NCI-H226 (cell line): ENCODE measurements around the gene WFIKKN2.
"Not testable (repeated sequence)": the region's sequence is repeated elsewhere in the genome, so short reads cannot be mapped to it uniquely, and the experiment has no call there.

ENCODE experiments used
- DNase-seq: peaks from one replicate; pipeline ENCODE4 v3.0.0-alpha.2; 2015

The WFIKKN2 gene

DNA sequence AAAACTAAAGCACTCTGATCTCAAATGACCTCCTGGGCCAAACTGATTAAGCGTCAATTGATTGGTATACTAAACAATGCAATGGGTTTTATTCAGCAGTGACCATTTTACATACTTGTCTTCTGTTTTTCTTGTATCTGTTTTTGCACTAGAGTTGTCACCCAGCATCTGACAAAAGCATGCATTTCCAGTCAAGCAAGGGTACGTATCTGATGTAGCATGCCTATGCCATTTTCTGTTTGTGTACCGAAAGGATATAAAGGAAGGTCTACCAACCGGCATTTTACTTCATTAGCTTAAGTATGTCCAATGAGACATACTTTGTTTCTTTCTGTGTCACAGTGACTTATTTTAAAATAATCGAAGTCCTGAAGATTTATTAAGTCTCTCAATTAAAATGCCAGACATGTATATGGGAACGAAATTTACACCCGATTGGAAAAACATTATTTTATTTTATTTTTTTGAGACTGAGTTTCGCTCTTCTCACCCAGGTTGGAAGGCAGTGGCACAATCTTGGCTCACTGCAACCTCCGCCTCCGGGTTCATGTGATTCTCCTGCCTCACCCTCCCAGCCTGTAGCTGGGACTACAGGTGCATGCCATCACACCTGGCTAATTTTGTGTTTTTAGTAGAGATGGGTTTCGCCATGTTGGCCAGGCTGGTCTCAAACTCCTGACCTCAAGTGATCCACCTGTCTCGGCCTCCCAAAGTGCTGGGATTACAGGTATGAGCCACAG, 23.3 kb downstream of the WFIKKN2 start:
- DNase-seq = no peak

DNA sequence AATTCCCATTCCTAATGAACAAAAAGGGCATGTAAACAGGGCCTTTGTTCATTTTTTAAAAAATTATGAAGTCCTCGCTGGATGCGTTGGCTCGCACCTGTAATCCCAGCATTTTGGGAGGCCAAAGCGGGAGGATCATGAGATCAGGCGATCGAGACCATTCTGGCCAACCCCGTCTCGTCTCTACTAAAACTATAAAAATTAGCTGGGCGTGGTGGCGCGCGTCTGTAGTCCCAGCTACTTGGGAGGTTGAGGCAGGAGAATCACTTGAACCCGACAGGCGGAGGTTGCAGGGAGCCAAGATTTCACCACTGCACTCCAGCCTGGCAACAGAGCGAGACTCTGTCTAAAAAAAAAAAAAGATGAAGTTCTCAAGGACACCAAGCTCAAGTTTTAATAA, 24.3 kb downstream of the WFIKKN2 start:
- not testable (repeated sequence) for DNase-seq

DNA sequence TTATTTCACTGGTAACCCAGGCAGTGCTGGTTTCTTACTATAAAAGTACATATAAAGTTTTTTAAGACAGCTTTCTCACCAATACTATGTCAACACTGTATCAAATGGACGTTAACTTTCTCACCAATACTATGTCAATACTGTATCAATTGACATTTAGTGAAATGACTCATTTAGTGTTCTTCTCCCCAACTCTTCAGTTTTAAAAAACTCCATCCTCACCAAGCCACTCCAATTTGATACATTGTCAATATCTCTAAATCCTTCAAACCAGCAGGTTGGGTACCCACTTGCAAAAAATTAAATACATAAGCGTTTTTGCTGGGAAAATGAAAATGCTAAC, 25.9 kb downstream of the WFIKKN2 start:
- DNase-seq = no peak

DNA sequence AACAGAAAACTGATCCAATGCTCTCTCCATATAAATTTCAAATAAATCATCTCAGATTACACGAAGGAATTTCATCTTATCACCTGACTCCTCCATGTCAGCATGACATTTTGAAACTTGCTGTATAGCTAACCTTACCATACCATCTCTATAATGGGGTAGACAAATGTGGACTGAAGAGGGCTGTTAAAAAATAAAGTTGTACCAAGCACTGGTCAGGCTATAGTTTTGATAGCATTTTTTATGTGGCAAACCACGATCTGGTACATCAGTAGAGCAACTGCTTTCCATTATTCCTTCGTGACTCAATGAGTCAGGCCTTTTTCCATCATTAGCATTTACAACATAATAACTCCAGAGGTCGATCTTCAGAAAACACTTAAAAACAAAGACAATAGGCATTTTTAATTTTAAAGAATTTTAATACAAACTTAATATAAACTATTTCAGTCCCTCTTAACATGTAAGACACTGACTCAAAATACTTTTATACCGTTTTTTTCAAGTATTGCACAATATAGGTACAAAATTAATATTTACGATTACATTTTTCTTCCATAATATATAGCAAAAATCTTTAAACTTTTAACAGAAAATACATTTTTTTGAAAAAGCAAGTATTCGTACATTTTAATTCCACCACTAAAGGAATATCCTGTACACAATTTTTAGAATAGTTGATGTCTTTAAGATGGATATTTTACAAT, 26.6 kb downstream of the WFIKKN2 start:
- DNase-seq = no peak

DNA sequence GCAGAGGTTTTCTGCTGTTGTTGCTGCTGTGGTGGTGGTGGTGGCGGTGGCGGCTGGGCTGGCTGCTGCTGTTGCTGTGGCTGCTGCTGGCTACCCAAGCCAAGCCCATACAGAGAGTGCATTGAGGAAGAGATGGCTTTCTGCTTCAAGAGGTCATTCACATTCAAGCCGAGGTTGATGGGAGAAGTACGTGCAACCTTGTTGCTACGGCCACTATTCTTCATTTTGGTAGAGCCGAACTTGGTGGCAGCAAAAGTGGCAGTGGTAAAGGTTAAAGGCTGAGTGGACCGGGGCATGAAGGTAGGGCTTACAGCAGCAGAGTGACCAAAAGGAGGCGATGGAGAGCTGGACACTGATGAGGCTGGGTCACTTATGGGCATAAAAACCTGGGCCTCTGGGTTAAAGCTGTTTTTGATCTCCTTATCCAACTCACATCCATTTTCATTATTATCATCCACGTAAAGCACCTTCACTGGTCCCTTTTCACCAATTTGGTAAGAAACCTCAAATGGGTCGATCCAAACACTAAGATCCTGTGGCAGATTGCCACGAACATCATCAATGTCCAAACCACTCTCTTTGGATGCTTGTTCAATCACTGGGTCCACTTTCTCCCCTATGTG, 27.9 kb downstream of the WFIKKN2 start:
- DNase-seq = peak; percentile 22

DNA sequence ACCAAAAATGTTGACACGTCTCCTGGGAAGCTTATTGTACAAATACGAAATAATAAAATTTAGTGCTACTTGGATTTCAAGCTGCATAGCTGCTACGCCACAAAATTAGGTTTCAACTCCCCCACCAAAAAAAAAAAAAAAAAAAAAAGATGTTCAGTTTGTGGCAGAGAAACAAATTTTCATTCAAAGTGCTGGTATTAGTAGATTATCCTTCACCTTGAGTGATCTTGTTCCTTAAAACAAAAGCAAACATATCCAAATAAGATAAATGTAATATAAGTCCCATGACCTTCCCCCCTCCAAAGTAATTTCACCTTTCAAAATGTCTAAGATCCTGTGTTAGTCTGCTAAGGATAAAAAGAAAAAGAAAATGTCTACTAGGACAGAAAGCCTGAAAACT, 28.5 kb downstream of the WFIKKN2 start:
- DNase-seq = no peak

DNA sequence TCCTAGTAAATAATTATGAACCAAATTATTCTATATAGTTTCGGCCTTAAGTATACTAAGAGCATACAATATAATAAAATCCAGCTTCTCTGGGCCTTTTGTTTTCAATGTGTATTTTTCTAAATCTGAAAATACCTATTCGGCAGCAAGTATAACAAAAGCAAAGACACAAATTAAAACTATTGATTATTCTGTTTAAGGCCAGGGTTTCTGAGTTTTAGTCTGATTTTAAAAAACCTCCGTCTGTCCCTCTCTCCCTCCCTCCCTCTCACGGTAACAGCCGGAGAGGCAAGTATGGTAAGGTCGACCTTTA, 29.3 kb downstream of the WFIKKN2 start:
- DNase-seq = no peak

DNA sequence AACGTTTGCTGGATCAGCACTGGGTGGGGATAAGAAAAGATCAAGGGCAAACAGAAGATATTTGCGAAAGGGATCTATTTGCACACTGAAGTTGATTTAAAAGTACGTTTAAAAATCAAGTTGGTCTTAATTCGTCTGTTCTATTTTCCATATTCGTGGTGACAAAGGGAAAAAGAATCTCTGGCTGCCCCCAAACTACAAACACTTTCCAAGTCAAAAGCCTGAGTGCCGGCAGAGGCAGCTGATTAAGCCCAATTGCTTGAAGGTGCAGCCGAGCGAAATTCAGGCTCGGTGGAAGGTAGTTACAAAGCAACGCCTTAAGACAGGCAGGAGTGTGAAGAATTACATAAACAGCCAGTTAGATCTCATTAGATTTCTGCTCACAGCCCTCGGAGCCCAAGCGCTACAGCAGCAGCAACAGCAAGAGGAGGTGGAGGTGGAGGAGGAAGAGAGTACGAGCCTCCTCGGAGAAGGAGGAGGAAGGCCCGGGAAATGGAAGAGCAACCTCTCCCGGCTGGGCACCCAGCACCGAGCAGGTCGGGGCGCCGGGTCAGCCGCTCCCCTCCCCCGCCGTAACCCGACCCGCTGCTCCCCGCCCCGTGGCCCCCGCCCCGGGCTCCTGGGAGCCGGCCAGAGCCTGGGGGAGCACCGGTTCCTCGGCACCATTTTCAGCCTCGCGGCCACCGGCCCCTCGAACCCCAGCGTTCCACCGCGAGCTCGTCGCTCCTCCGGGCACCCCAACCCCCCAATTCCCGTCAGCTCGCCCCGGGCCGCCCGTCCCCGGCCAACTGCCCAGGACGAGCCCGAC, 29.9 kb downstream of the WFIKKN2 start:
- peak; percentile 51 for DNase-seq

DNA sequence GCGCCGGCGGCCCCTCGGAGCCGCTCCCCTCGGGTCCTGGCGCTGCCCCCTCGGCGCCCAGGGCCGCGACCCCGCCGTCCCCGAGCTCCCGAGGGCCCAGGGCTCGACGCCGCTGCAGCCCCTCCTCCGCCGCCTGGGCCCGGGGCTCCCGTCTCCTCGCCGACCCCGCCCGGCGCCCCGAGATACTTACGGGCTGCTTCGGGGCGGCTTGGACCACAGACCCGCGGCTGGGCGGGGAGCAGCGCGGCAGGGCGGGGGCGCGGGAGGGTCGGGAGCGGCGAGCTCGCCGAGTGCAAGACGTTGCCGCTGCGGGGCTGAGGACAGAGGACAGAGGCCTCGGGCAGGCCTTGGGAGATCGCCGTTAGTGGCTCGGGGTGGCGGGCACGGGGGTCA, 30.5 kb downstream of the WFIKKN2 start:
- no peak for DNase-seq

DNA sequence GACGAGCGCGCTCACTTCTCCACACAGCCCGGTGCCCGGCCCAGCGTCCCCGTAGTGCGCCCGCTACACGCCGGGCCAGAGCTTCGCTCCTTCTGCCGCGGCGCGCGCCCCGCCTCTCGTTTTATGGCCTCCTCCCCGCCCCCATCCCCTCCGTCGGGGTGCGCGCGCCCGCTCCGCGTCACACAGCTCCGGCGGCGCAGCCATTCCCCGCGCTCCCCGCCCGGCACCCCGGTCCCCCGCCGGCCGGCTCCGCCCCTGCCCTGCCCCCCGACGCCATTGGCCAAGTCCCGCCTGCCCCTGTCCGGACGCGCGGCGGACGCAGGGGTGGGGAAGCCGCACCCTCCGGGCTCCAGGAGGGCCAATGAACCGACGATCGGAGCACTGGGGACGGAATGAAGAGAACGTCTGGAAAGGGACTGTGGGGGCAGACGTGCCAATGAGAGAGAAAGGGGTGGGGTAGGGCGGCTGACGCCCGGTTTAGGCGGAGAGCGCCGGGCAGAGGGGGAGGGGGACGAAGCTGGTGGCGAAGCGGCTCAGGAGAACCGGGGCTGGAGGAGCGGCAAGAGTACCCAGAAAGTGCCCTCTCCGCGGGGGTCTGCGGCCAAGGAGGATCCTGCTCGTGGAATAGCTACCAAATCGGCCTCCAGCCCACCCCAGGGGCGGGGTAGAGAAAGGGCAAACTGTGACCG, 31.0 kb downstream of the WFIKKN2 start, which contains the start of gene TOB1:
Gene TOB1 (minus strand): TSS at position 94 of the 689 bp plus-strand sequence. CDS start 2,337 bp downstream, outside the sequence.
- peak; percentile 96 for DNase-seq

DNA sequence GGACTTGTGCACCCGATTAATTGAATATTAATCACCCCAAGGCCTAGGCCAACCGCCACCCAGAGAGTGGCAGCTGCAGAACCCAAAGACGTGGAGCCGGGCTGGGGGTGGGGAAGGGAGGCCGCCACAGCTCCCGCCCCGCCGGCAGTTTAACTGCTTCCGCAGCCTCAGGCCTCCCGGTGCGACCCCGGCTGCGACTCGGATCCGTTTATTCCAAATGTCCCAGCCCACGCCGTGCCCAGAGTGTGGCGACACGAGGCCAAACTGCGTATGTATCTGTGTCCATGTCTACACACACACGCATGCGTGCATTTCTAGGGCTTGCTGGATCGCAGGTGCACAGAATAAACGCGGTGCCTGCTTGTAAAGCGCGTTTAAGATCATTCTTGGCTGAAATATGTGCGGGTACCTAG, 31.6 kb downstream of the WFIKKN2 start:
- DNase-seq = no peak

DNA sequence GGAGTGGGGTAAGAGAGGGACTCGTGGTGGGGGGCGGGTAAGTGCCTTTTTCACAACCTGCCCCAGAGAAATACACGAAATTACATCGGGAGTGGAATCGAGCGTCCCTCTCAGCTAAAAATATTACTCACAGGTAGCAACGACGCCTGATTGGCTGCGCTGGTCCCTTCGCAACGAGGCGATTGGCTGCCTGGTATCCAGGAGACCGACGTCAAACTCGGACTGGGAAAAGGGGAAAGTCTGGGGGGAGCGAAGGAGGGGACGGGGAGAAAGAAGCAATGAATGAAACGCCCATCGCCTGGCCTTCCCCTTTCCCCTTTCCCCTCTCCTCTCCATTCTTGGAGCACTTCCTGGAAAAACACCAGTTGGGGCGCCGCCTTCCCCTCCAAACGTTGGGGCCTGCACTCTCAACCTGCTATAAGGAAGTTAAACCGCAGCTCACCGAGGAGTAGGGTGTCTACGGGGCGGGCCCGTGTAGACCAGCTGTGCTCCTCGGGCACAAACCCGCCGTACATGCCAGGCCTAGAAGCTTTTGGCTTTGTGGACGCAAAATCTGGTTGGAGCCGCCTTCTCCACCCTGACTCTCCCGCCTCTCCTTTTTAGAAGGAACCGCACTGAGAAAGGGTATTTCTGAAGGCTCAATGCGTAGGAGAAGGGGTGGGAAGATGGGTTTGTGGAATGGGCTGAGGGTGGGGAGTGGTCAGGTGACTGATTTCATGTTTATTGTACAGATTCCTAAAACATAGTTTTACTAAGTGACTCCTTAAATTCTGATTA, 32.2 kb downstream of the WFIKKN2 start:
- DNase-seq = peak; percentile 97

DNA sequence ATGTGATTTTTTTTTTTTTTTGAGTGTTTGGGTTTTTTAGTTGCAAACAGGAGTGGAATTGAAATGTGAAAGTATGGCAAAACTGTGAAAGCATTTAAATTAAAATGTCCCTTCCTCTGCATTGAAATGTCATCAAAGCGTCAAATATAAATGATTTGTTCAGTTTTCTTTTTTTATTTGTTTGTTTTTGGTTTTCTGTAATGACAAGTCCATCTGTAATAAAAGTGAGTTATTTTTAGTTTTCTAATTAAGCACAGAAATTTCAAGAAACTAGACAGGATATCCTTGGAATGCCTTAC, 32.7 kb downstream of the WFIKKN2 start:
- no peak for DNase-seq

DNA sequence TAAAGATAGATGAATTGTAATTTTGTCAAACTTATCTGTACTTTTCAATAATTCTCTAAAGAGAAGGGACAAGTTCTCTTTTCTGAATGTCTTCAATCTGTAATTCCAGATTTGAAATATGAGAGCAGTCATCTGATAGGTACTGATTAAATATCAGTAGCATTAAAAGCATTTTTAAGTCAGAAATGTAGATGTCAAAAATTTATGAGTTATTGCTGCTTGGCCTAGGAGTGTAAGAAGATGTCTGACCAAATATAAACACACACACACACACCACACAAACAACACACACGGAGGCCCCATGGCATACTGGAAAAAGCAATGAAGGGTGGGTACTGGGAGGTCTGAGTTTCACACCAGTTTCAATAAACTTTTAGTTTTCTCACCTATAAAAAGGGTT, 33.2 kb downstream of the WFIKKN2 start:
- DNase-seq = no peak

DNA sequence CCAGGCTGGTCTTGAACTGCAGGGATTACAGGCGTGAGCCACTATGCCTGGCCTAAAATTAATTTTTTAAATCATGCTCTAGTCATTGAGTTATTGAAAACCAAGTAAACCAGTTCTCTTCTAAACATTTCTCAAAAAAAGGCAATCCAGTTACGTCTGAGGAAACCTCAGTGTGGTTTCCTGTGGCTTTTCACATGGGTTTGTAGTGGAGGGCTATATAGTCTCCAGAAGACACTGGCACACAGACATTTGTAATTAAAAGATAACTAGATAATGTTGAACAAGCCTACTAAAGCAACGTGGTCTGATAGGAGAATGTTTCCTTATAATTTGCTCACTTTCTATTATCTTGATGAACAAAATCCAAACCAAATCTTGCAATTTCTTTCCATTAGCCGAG, 36.0 kb downstream of the WFIKKN2 start:
- DNase-seq = no peak

DNA sequence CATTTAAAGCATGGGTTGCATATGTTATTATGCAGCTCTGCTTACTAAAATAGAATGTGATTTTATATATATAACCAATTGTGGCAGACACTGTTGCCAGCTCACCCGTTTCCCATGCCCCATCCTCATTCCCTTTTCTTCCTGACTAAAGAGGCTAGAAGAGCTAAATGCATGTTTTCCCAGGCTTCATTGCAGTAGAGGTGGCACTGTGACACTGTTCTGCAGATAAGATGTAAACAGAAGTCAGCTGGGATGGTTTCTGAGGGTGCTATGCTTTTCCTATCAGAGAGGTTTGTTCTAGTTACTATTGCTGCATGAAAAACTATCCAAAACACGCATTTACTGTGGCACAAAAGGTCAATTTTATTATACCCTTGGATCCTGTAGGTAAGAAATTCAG, 36.5 kb downstream of the WFIKKN2 start:
- no peak for DNase-seq

DNA sequence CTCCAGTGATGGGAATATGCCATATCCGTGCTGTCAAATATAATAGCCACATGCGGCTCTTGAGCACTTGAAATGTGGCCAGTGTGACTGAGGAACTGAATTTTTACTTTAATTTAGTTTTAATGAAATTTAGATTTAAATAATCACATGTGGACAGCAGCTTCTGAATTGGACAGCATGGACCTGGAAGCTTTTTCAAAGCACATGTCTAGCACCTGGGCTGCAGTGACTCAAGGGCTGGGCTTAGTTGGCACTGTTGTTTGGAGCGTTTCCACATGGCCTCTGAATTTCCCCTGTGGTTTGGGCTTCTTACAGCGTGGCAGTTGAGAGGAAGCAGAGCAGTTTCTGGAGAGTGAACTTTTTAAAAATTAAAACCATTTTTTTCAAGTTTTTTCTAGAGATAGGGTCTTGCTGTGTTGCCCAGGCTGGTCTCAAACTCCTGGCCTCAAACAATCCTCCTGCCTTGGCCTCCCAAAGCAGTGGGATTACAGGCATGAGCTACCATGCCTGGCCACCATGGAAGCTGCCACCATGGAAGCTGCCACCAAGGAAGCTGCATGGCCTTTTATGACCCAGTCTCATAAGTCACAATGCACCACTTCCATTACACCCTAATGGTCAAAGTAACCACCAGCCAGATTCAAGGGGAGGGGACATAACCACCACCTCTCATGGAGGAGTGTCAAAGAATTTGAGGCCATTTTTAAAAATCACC, 37.5 kb downstream of the WFIKKN2 start:
- DNase-seq = no peak

DNA sequence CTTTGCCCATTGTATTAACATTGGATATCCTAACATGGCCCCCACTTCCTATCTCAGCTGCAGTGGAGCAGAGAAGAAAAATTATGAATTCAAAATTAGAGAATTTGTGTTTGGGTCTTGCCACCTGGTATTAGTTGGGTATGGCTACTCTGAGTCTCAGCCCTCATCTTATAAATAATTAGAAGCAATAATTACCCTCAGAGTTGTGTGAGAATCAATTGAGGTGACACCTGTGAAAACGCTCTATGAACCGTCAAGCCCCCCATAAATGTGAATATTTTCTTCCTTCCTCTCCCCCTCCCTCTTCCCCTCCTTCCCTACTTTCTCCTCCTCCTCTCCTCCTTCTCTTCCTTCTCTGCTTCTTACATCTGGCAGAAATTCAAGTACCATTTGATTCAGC, 39.7 kb downstream of the WFIKKN2 start:
- DNase-seq = no peak

DNA sequence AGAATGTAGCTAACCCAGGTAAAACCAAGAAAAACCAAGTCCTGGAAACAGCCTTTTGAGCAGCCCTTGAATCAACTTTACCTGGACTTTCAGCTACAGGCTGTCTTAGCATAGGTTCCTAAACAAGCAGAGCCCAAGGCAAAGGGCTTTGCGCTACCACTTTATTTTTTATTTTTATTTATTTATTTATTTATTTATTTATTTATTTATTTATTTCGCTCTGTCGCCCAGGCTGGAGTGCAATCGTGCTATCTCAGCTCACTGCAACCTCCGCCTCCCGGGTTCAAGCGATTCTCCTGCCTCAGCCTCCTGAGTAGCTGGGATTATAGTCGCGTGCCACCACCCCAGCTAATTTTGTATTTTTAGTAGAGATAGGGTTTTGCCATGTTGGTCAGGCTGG, 41.7 kb downstream of the WFIKKN2 start:
- DNase-seq = not testable (repeated sequence)

DNA sequence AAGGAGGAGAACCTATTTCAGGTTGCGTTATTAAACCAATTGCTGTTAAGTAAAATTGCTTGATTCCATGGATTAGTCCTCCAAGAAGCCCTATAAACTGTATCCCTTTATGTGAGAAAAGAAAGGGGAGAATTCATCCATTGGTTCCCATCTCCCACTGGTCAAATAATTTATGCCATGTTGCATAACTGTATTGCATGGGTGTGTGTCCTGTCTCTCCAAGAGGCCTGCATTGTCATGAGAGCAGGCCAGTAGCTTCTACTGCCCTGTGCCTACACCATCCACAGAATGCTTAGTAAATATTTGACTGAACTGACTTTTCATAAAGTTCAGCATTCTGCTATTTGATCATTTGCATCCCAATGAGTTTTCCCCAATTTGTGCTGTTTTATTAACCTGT, 42.5 kb downstream of the WFIKKN2 start:
- no peak for DNase-seq

DNA sequence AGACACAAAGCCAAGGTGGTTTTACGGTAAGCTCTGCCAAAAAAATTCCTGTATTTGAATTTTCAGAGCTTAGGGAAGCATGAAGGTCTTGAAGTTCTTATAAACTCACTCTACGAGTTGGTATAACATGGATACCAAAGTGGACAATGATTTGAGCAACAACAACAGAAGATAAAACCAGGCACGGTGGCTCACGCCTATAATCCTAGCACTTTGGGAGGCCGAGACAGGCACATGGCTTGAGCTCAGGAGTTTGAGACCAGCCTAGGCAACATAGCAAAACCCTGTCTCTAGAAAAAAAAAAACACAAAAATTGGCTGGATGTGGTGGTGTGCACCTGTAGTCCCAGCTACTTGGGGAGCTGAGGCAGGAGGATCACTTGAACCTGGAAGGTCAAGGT, 43.7 kb downstream of the WFIKKN2 start:
- DNase-seq = no peak

DNA sequence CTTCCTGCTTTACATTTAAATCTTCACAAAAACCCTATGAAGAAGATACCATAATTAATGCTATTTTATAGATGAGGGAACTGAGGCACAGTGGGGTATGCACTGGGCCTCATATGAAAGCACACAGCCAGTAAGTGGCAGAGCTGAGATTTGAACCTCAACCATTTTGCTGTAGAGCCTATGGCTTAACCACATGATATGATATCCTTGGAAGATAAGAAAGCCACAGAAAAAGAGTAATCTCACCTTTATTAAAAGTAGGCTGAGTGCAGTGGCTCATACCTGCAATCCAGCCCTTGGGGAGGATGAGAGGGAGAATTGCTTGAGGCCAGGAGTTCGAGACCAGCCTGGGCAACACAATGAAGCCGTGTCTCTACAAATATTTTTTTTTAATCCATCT, 45.8 kb downstream of the WFIKKN2 start:
- no peak for DNase-seq
